ENCODE results near the gene GRIK3.

GRIK3 gene

GRCh38 chr1:36977731-36978406 lies 56.4 kb downstream of the GRIK3 start:
- no peak for DNase-seq (ENCODE audit: low read depth)

DNA sequence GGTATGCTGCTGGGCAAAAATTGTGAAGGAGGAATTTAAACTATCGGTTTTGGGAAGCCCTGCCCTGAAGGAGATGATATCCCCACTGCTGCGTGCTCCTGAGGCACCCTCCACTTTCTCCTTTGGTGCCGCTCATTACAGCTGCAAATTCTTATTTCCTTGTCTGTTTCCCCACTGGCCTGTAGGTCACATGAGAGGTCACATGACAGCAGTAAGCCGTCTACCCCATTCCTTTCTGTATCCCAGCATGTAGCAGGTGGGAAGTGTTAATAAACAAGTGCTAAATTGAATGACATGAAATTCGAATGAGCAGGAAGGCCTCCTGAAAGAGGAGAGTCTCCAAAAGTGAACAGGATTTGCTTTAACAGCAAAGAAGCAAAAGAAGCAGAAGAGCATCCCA lies 58.7 kb downstream of the GRIK3 start:
- no peak for DNase-seq (ENCODE audit: low read depth)

GRCh38 chr1:36973056-36973455 lies 61.3 kb downstream of the GRIK3 start:
- DNase-seq (ENCODE audit: low read depth), result no peak

GRCh38 chr1:36971852-36972618 lies 62.3 kb downstream of the GRIK3 start:
- no peak for DNase-seq (ENCODE audit: low read depth)

DNA sequence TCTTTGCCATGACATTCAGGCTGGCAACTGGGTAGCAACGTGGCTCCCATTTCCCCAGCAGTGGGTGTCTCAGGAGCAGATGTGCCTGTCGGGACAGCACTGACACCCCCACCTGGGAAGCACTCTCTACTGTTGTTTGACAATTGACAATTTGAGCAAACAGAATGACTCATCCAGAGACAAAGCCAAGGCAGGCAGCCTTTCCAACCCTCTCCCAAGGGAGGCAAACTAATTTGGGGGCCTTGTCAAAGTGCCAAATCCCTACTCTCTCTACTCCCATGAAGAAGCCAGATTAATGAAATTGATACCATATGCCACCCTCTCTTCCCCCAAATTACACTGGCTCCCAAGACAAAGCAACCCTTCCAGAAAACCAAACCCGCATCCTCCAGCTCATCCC lies 65.6 kb downstream of the GRIK3 start:
- no peak for DNase-seq (ENCODE audit: low read depth)

DNA sequence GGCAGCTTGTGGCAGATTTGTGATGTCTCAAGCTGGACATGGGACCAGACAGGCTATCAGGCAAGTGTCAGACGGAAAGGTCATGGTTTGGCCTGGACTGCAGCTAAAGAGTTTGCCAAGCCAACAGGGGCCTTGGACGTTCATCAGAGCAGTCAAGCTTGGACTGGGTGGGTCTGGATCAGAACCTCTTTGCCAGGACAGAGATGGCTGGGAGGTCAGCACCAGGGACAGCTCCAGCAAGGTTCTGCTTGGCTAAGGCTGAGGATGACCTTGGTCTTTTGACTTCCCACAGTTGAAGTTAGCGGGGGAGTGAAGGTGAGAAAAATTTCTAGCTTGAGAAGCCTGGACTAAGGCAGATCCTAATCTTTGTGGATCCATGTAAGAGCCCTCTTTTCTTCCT lies 68.1 kb downstream of the GRIK3 start:
- no peak for DNase-seq (ENCODE audit: low read depth)

DNA sequence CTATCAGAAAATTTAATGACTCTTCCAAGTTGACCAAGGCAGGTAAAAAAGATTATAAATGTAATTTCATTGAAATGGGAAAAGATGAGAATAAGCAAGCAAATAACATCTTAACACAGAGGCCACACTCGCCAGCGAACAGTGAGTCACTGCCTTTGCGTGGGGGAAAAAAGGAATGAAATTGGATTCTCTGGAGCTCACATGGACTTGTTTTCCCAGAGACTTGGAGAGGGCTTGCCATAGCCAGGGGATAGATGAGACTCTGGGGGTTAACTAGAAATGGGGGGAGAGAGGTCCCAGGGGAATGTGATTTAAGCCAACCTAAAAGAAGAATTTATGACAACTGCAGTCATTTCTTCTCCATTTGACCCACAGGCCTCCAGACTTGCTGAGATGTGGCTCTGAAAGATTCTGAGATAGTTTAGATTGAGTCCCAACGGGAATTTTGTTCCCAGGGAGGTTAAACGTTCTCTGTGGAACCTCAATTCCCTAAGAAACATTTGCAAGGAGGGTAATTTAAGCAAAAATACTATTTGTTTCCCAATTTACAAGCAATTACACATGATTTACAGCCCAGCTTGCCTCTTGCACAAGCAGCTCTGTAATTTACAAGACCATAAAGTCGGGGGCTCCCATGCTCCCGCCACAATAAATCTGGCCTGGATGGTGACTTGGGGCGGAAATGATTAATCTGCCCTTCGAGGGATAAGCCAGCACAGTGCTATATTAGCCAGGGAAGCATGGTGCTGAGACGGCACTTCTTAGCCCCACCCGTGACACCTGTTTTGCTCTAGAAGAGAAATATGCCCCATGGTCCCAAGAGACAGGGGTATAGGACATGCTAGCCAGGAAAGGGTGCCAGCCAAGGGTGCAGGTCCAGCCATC lies 68.8 kb downstream of the GRIK3 start:
- DNase-seq (ENCODE audit: low read depth), result no peak

DNA sequence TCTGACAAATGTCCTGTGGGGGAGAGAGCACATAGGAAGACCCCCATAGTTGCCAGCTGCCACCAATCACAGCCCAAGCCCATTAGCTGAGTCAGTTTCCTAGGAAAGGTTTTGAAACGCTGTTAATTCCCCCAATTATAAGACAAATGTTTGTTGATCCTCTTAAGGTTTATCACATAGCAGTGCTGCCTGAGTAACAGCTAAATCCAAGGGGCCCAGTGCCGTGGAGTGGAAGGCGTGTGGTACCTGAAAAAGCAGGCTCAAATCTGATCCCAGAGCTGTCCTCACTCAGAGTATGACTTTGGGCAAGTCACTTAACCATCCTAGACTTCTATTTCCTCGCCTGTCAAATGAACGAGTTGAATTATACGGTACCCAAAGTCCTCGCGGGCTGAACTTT lies 69.5 kb downstream of the GRIK3 start:
- no peak for DNase-seq (ENCODE audit: low read depth)

DNA sequence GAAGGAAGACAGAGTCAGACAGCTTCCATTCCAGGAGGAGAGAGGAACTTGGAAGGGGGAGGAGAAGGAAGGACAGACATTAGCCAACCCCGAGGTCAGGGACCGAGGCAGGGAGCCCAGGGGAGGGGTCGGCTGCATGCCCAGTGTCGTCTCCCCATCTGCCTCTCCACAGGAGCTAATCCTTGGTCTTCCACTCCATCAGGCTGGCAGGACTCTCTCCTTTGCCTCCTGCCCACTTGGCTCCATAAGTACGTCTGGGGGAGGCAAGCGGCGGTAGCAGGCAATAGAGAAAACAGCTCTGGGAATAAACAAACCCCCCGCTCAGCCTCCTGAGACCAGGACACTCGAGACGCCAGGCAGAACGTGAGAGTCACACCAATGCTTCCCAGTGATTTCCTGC lies 71.3 kb downstream of the GRIK3 start:
- no peak for DNase-seq (ENCODE audit: low read depth)

- DNase-seq (ENCODE audit: low read depth), result no peak
Measured at GRCh38 chr1:36961062-36961615, 73.2 kb downstream of the GRIK3 start.

- no peak for DNase-seq (ENCODE audit: low read depth)
Measured at GRCh38 chr1:36956570-36956969, 77.7 kb downstream of the GRIK3 start.

DNA sequence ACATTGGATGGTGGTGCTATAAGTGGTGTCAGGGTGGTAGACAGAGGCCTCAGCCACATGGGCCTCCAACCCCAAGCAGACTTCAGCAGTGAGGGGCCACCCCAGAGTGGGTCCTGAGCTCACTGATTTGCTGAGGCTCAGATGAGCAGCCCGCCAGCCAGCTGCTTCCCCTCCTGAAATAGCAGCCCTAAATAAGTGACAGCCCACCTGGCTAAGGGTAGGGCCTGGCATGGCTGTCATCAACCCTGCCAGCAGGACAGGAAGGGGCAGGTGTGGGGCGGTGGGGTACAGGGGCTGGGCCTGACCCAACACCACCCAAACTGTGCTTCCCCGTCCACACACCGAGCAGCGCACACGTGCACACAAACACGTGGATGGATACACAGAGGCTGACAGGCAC lies 79.3 kb downstream of the GRIK3 start:
- DNase-seq (ENCODE audit: low read depth), result no peak

- DNase-seq (ENCODE audit: low read depth), result no peak
Measured at GRCh38 chr1:36953061-36953460, 81.3 kb downstream of the GRIK3 start.

DNA sequence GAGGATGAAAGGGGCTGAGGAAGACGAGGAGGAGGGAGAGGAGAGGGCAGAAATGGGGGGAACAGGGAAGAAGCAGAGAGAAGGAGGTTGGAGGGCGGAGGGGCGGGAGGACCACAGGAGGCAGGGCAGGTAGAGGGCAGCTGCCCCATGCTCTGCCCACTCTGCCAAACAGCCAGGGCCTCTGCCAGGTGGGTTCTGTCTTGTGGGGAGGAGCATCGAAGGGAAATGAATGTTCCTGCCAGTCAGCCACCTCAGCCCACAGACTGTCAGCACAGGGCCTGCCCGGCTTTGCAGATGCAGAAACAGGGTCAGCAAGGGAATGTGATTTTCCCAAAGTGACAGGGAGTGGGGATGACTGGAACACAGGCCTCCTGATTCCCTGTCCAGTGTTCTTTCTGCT lies 82.6 kb downstream of the GRIK3 start:
- no peak for DNase-seq (ENCODE audit: low read depth)

DNA sequence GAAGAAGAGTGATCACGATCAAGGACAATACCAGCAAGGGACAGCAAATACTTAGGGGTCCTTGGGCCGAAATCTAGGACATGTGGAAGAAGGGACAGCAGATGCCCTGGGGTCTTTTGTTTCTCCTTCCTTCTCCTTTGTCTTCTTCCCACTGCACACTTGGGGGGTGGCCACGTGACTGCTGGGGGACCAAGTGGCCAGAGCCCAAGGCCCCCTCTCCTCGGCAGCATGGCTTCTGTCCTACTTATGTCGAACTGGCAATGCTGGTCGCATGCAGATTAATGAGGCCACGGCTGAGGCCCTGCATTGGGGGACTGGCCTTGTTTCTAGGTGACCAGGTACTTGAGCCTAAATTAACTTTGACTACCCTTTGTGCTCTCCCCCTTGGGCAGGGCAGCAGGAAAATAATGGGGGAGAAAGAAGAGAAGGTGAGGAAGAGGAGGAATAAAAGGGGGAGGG lies 83.0 kb downstream of the GRIK3 start:
- no peak for DNase-seq (ENCODE audit: low read depth)

- no peak for DNase-seq (ENCODE audit: low read depth)
Measured at GRCh38 chr1:36950604-36951291, 83.6 kb downstream of the GRIK3 start.

DNA sequence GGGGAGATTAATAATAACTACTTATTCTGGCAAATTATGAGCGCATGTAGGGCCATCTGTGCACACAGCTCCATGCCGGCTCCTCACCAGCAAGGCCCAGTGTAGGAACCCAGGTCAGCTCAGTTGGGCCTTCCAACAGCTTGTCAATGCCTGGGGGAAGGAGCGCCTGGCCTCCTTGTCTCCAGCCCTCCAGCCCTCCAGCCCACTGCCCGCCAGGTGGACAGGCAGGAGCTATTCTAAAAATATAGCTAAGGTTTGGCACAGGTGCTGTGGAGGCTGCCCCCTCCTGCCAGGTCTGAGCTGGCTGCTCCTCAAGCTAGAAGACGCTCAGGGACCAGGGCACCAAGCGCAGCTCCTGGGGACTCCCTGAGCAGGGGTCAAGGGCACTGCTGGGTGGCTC lies 85.7 kb downstream of the GRIK3 start:
- DNase-seq (ENCODE audit: low read depth), result no peak

DNA sequence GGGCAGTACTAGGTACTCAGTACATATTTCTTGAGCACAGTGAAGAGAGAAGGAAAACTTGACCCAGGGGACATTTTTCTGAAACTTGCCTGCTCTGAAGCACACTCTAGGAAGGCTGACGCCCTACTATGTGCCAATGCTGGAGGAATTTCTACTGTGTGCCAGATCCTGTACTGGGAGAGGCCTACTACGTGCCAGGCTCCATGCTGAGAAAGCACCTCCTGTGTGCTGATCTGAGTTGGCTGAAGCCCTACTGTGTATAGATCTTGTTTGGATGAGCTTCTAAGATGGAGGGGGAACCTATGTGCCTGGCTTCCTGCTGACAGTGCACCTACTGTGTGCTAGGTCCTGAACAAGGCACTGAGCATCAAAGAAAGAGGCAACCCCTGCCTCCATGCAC lies 86.2 kb downstream of the GRIK3 start:
- DNase-seq (ENCODE audit: low read depth), result no peak

DNA sequence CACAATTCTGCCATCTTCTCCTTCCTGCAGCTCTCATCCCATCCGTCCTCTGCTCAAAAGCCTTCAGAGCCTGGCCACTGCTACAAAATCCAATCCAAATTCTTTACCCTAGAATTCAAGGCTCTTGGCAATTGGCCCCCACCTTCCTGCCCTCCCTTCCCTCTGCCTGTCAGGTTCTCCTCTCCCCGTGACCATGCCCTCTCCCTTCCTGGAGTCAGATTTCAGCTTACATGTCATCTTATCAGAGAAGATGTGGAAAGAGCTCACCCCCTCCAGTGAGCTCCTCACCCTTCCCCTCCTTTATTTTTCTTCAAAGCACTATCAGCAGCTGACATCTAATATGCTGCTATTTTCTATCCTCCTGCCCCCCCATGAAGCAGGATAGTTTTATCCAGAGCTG lies 86.9 kb downstream of the GRIK3 start:
- DNase-seq (ENCODE audit: low read depth), result no peak

- DNase-seq (ENCODE audit: low read depth), result no peak
Measured at GRCh38 chr1:36944883-36945282, 89.4 kb downstream of the GRIK3 start.

DNA sequence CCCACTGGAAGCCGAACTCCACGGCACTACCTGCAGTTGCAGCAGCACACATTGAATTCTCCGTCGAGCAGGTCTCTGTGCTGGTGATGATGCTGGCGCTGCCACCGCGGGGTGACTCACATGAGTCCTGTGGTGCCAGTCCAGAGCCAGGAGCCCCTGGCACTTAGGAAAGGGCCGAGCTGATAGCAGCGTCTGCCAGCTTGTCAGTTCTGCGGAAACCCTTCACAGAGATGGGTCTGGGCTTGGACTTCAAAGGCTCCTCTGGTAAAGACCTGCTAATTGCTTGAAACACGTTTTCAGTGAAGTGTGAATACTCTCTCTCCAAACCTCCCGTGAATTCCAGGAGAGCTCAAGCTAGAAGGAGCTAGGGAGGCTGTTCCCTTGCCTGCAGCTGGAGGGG lies 92.2 kb downstream of the GRIK3 start:
- no peak for DNase-seq (ENCODE audit: low read depth)
